ENCODE measurements around the gene ARFIP1.

DNA sequence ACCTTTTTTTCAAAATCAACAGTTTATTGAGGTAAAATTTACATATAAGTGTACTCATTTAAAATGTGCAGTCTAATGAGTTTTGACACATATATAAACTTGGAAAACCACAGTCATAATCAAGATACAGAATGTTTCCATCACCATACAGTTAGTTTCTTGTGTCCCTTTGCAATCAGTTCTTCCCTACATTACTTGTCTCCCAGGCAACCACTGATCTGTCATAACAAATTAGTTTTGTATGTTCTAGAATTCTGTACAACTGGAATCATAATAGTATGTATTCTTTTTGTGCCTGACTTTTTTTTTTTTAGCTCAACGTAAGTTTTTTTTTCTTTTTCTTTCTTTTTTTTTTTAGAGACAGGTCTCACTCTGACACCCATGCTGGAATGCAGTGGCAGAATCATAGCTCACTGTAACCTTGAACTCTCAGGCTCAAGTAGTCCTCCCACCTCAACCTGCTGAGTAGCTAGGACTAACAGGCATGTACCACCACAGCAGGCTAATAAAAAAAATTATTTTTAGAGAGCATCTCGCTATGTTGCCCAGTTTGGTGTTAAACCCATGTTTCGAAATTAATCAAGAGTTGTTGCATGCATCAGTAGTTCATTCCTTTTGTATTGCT lies 26.9 kb downstream of the ARFIP1 start:
- TF ChIP-seq SUZ12 (IDR thresholded peaks at IDR 0.05; ENCODE audit: extremely low read depth, insufficient read depth, insufficient read length) = no peak
- no peak for TF ChIP-seq ZNF274 (IDR thresholded peaks at IDR 0.05; ENCODE audit: low read depth, low read length)
